ENCODE measurements around the gene DLX1.
"Not testable (repeated sequence)": the region's sequence is repeated elsewhere in the genome, so short reads cannot be mapped to it uniquely, and the experiment has no call there.

The DLX1 gene

GRCh38 chr2:172052000-172052983 lies 33.0 kb upstream of the DLX1 start:
- TF ChIP-seq, protein P1, sequence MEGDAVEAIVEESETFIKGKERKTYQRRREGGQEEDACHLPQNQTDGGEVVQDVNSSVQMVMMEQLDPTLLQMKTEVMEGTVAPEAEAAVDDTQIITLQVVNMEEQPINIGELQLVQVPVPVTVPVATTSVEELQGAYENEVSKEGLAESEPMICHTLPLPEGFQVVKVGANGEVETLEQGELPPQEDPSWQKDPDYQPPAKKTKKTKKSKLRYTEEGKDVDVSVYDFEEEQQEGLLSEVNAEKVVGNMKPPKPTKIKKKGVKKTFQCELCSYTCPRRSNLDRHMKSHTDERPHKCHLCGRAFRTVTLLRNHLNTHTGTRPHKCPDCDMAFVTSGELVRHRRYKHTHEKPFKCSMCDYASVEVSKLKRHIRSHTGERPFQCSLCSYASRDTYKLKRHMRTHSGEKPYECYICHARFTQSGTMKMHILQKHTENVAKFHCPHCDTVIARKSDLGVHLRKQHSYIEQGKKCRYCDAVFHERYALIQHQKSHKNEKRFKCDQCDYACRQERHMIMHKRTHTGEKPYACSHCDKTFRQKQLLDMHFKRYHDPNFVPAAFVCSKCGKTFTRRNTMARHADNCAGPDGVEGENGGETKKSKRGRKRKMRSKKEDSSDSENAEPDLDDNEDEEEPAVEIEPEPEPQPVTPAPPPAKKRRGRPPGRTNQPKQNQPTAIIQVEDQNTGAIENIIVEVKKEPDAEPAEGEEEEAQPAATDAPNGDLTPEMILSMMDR (conservative IDR thresholded peaks at IDR 0.05; ENCODE audit: low read depth, low read length) = no peak
- peak; percentile 70 for DNase-seq (ENCODE audit: low read depth)
- H3K4me3 ChIP-seq (ENCODE audit: low read depth, low read length) = no peak overlapping the region

- TF ChIP-seq, protein P1 (conservative IDR thresholded peaks at IDR 0.05; ENCODE audit: low read depth, low read length) = no peak
- no peak for DNase-seq (ENCODE audit: low read depth)
- no peak overlapping the region for H3K4me3 ChIP-seq (ENCODE audit: low read depth, low read length)
Observed at GRCh38 chr2:172053486-172053885, 31.8 kb upstream of the DLX1 start.

DNA sequence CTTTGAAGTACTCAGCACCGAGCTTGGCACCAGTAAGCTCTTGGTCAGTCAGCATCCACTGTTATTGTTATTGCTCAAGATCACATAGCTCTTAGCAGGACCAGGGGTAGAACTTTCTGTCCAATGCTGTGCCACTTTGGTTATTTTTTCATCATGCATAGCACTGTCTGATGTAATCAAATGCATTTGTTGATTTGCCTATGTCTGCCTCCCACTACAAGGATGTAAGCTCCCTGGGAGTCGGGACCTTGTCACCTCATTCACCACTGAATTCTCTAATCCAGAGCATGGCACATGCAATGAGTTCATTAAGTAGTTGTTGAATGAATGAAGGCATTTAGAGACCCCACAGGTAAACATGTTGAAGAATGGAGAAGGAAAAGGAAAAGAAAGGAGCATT lies 29.0 kb upstream of the DLX1 start:
- TF ChIP-seq, protein P1 (conservative IDR thresholded peaks at IDR 0.05; ENCODE audit: low read depth, low read length) = no peak
- DNase-seq (ENCODE audit: low read depth) = peak; percentile 19

DNA sequence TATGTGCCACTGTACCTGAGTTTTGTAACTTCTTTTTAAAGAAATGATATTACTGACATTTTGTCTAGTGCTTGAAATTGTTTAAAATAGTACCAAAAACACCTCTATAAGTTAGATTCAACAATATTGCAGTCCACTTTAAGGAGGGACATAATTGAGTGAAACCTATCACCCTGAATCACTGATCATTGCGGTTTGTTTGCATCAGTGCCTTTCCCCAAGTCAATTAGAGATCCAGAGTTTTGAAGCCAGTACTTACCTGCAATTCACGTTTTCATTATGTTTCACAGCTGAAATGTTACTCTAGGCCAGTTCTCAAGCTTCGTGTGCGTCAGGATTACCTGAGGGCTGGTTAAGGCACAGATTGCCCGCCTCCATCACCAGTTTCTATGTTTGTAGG lies 26.6 kb upstream of the DLX1 start:
- TF ChIP-seq, protein P1 (conservative IDR thresholded peaks at IDR 0.05; ENCODE audit: low read depth, low read length) = no peak
- DNase-seq (ENCODE audit: low read depth) = no peak
- H3K4me3 ChIP-seq (ENCODE audit: low read depth, low read length) = no peak overlapping the region

More for the DNA sequence above, 29.0 kb upstream of the DLX1 start:
- H3K4me3 ChIP-seq (ENCODE audit: low read depth, low read length) = no peak overlapping the region

GRCh38 chr2:172060118-172060517 lies 25.2 kb upstream of the DLX1 start:
- not testable (repeated sequence) for DNase-seq (ENCODE audit: low read depth); H3K4me3 ChIP-seq (ENCODE audit: low read depth, low read length)

DNA sequence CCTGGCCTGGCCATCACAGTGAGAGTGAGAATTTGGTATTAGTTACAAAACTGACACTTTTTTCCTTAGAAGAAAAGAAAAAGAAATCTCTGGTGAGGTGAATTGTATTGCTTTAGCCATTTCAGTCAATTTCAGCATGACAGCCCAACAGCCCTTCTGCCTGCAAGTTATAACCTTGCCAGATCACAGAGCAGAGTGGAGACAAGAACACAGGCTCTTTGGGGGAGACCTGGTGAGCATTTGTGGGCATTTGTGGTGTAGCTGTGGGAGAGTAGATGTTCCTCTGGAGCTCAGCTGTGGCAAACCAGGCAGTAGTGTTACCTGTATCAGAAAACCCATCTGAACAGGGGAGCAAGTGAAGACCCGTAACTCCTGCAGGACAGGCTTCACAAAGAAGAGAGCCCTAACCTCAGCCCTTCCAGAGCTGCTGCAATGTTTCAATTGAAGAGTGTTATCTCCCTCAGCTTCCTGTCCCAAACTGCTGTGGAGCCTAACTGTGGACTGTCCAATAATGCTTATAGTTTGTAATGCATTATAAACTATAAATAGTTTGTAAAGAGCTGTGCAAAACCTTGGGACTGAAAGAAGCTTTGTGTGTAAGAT lies 22.8 kb upstream of the DLX1 start:
- DNase-seq (ENCODE audit: low read depth) = no peak
- H3K4me3 ChIP-seq (ENCODE audit: low read depth, low read length) = no peak overlapping the region
- TF ChIP-seq, protein P1 (conservative IDR thresholded peaks at IDR 0.05; ENCODE audit: low read depth, low read length) = no peak

GRCh38 chr2:172063446-172063845 lies 21.9 kb upstream of the DLX1 start:
- TF ChIP-seq, protein P1 (conservative IDR thresholded peaks at IDR 0.05; ENCODE audit: low read depth, low read length) = no peak
- DNase-seq (ENCODE audit: low read depth) = no peak
- no peak overlapping the region for H3K4me3 ChIP-seq (ENCODE audit: low read depth, low read length)

Measured in choroid plexus epithelial cell (primary cell).